Uterus (tissue), 4 donors: ENCODE measurements around the gene CHST4. TPM values are rescaled to one million over a fixed set of nuclear protein-coding genes. Genes with fewer than 3 reads are reported as not detected.
A peak's percentile ranks its signal among the peaks of the same experiment; 100 is the strongest.

Experiments used
- DNase-seq, 2 donors: peaks; one replicate each; pipeline ENCODE4 v3.0.0-alpha.2; 2019 to 2020
- H3K27ac ChIP-seq, 2 donors: fragments of 200-600 bp; sonication (generic); 1 replicate in 1 of 2; 2 replicates in 1 of 2; pipeline ENCODE4 v1.5.1; 2016 to 2018
- H3K27me3 ChIP-seq, 2 donors: fragments of 200-600 bp; sonication (generic); one replicate each; pipeline ENCODE4 v1.5.1; 2018 to 2019; ENCODE audit warnings: control low read depth in 1 of 2
- H3K36me3 ChIP-seq, 2 donors: fragments of 200-600 bp; sonication (generic); one replicate each; pipeline ENCODE4 v1.5.1; 2019; ENCODE audit warnings: control low read depth in 1 of 2
- H3K4me1 ChIP-seq, 2 donors: fragments of 200-600 bp; sonication (generic); one replicate each; pipeline ENCODE4 v1.5.1; 2018 to 2019; ENCODE audit warnings: control low read depth in 1 of 2
- H3K4me3 ChIP-seq, 2 donors: fragments of 200-600 bp; sonication (generic); 1 replicate in 1 of 2; 2 replicates in 1 of 2; pipeline ENCODE4 v1.5.1; 2018 to 2019; ENCODE audit warnings: mild to moderate bottlenecking in 1 of 2
- H3K9me3 ChIP-seq, 2 donors: fragments of 200-600 bp; sonication (generic); one replicate each; pipeline ENCODE4 v1.5.1; 2019; ENCODE audit warnings: control low read depth in 1 of 2
- CTCF ChIP-seq, 4 experiments: fragments of 200-600 bp in 2 of 4; fragments of 450-650 bp in 2 of 4; sonication (generic) in 2 of 4; IDR thresholded peaks; one replicate each; pipeline ENCODE4 v1.5.1; 2016 to 2019; ENCODE audit warnings: antibody characterized with exemption in 4 of 4, mild to moderate bottlenecking in 2 of 4, moderate library complexity in 1 of 4
- POLR2A ChIP-seq, 2 donors: fragments of 450-650 bp; IDR thresholded peaks; one replicate each; pipeline ENCODE4 v1.6.1; 2016; ENCODE audit warnings: antibody characterized with exemption in 2 of 2, mild to moderate bottlenecking in 1 of 2, moderate library complexity in 1 of 2
- intact Hi-C: fragments of 100-400 bp; cut with DNase I; formaldehyde crosslinking; loops from one replicate; pipeline ENCODE4 v1.15.1; 2023; ENCODE audit warnings: low total_unique reads
- total RNA-seq, 4 donors: library from RNA; depleted of rRNA in 3 of 4; stranded (reverse); fragments of >200 nt in 3 of 4; gene quantifications; one replicate each; pipeline versions ENCODE4 v1.1.0 to v1.2.4, GENCODE V29; 2014 to 2023
- donor health status: DM: yes; HTN: yes; CAD: no.

Gene CHST4
- total RNA-seq, 4 donors from 2014 or later, result 6.4 TPM; not detected in 3

GRCh38 chr16:71564335-71564967, 38.2 kb downstream of the CHST4 start:
- Histone ChIP-seq H3K4me3 (peak overlapping the region; percentile 27 to 47), H3K27ac (peak overlapping the region; percentile 34 to 59), H3K27me3 (no peaks in the 10 kb centered on the region), H3K9me3 (no peaks in the 10 kb centered on the region), H3K36me3 (no peaks in the 10 kb centered on the region), H3K4me1 (no peaks in the 10 kb centered on the region)
- DNase-seq, result peak in 1 of 2 donors; percentile 12
- no peak for TF ChIP-seq POLR2A (IDR thresholded peaks at IDR 0.05)
- no peak for TF ChIP-seq CTCF (IDR thresholded peaks at IDR 0.05)
- intact Hi-C loops, result no loop called here

- H3K4me1 ChIP-seq, result no peaks in the 10 kb centered on the region
- intact Hi-C loops, result no loop called here
- TF ChIP-seq CTCF (IDR thresholded peaks at IDR 0.05) (no peak), POLR2A (IDR thresholded peaks at IDR 0.05) (no peak)
- no peaks in the 10 kb centered on the region for H3K27me3 ChIP-seq
- H3K36me3 ChIP-seq, result no peaks in the 10 kb centered on the region
- DNase-seq, result no peak
- H3K4me3 ChIP-seq, result no peak overlapping the region
- no peaks in the 10 kb centered on the region for H3K9me3 ChIP-seq
- no peak overlapping the region for H3K27ac ChIP-seq
Observed at GRCh38 chr16:71565812-71566700, 39.8 kb downstream of the CHST4 start.

- DNase-seq, result no peak
- TF ChIP-seq CTCF (IDR thresholded peaks at IDR 0.05) (no peak), POLR2A (IDR thresholded peaks at IDR 0.05) (no peak)
- intact Hi-C loops, result no loop called here
- Histone ChIP-seq H3K9me3 (no peaks in the 10 kb centered on the region), H3K4me1 (no peaks in the 10 kb centered on the region), H3K27ac (no peak overlapping the region), H3K4me3 (no peak overlapping the region), H3K36me3 (no peaks in the 10 kb centered on the region), H3K27me3 (no peaks in the 10 kb centered on the region)
Observed at GRCh38 chr16:71567931-71568330, 41.7 kb downstream of the CHST4 start.

GRCh38 chr16:71568551-71568950, 42.3 kb downstream of the CHST4 start:
- no peak for DNase-seq
- no peak for TF ChIP-seq CTCF (IDR thresholded peaks at IDR 0.05)
- no peak for TF ChIP-seq POLR2A (IDR thresholded peaks at IDR 0.05)
- Histone ChIP-seq H3K36me3 (no peaks in the 10 kb centered on the region), H3K27me3 (no peaks in the 10 kb centered on the region), H3K9me3 (no peaks in the 10 kb centered on the region), H3K27ac (no peak overlapping the region), H3K4me3 (no peak overlapping the region), H3K4me1 (no peaks in the 10 kb centered on the region)
- intact Hi-C loops, result no loop called here

GRCh38 chr16:71569621-71570020, 43.4 kb downstream of the CHST4 start:
- no peaks in the 10 kb centered on the region for H3K4me1 ChIP-seq
- H3K36me3 ChIP-seq, result no peaks in the 10 kb centered on the region
- H3K9me3 ChIP-seq, result no peaks in the 10 kb centered on the region
- no peaks in the 10 kb centered on the region for H3K27me3 ChIP-seq
- TF ChIP-seq CTCF (IDR thresholded peaks at IDR 0.05) (no peak), POLR2A (IDR thresholded peaks at IDR 0.05) (no peak)
- H3K4me3 ChIP-seq, result no peak overlapping the region
- H3K27ac ChIP-seq, result no peak overlapping the region
- intact Hi-C loops, result no loop called here
- DNase-seq, result no peak
